A204.1 (cell line): ENCODE results near the gene TRPC4.
"Not testable (repeated sequence)": the region's sequence is repeated elsewhere in the genome, so short reads cannot be mapped to it uniquely, and the experiment has no call there.

Source experiments
- FAIRE-seq: peaks from 2 replicates; lab custom pipeline; 2012; peaks lifted over from hg19 to GRCh38; lab: Jason Lieb, UNC

Gene TRPC4

GRCh38 chr13:37599519-37599918 lies 270.1 kb downstream of the TRPC4 start:
- no peak for FAIRE-seq

DNA sequence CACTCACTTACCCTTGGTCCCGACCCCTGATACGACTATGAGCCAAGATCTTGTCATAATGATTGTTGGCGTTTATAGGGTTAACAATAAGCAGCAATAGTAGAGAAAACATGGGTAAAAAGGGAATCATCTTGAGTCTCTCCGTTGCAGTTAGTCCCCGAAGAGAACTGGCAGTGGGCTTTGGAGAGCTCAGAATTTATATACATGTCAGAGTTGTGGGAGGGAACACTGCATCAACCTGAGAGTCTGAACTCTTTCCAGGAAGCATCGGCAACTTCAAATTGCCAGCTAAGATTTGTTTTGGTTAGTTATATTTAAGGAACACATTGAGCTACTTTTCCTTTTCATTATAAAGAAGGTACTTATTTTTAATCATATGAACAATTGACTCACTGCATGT lies 271.0 kb downstream of the TRPC4 start, which contains the start of gene POSTN:
Gene POSTN, minus strand, starts transcription at position 172 of the 400 bp plus-strand sequence. Its CDS starts 42 bp downstream, at position 130.
- FAIRE-seq, result no peak

- no peak for FAIRE-seq
Observed at GRCh38 chr13:37597477-37598025, 272.0 kb downstream of the TRPC4 start.

DNA sequence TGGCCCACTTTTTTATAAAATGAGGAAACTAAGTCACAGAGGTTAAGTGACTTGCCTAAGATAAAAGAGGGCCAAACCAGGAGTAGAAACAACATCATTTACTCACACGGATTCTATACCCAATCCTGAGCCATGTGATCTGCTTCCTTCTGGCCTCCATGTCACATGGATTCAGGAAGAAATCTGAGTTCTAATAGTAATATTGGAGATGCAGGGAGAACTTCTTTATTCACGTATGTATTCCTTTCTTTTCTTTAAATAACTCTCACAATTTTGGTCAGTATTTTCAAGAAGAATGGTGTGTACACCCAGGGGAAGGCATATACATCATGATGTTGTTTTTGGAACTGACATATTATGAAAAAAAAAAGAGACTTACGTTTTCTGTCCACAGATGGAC lies 272.8 kb downstream of the TRPC4 start:
- FAIRE-seq, result no peak

DNA sequence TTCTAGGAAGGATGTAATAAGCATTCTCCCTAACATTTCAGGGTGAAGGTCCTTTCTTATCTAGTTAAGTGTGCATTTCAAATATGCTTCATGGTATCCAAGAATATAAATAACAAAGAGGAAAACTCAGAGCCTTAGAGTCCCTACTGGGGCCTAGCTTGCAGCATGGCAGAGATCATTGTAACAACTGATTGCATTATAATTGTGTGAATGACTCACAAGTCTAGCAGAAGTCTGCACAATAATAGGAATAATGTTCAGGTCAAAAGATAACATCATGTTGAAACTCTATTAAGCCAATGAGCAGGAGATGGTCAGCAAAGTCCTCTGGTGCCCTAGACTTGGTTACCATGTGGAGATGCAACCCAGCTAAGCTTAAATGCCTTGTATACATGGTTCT lies 274.4 kb downstream of the TRPC4 start:
- no peak for FAIRE-seq

DNA sequence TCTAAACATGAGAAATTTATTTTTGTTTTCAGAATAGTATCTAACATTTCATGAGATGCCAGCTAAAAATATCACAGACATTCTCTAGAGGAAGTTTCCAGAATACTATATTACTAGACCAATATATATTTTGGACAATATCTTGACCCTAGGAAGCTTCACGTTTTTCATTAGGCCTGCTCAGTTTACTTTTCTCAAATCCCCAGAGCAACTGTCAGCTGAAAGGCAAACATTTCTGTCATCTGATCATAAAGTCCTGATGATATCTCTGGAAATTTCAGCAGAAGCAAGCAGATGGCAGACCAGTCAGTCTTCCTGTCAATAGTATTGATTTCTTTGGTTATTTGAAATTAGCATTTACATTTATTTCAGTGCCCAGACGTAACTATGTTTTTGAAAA lies 275.0 kb downstream of the TRPC4 start:
- no peak for FAIRE-seq

DNA sequence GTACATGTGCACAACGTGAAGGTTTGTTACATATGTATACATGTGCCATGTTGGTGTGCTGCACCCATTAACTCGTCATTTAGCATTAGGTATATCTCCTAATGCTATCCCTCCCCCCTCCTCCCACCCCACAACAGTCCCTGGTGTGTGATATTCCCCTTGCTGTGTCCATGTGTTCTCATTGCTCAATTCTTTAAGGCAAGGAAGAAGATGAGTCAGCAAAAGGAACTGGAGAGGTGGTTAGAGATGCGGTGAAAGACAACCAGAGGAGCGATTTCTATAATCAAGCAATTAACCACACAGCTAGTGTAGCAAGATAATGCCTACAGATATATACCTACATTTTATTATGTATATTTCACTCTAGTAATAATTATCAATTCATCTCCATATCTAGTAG lies 280.2 kb downstream of the TRPC4 start:
- not testable (repeated sequence) for FAIRE-seq

- FAIRE-seq, result no peak
Observed at GRCh38 chr13:37587236-37587635, 282.3 kb downstream of the TRPC4 start.
